SK-N-SH (cell line): ENCODE results near the gene URAD. TPM values are rescaled to one million over a fixed set of nuclear protein-coding genes. Genes with fewer than 3 reads are reported as not detected.

Experiments used
- CTCF ChIA-PET: fragments of 300-600, 350-600 bp; formaldehyde crosslinking; extraction: SDS; loops from one replicate; lab custom pipeline; 2021; lab: Yijun Ruan, JAX
- POLR2A ChIA-PET: fragments of 350-600 bp; sonication (Branson Sonifier 250); formaldehyde crosslinking; extraction: SDS; loops from one replicate; lab custom pipeline; 2020; ENCODE audit warnings: antibody characterized with exemption, inconsistent platforms; lab: Yijun Ruan, JAX
- DNase-seq: peaks from one replicate; pipeline ENCODE4 v3.0.0; 2012
- H2AFZ ChIP-seq: fragments of 200-600 bp; sonication (generic); 2 replicates; pipeline ENCODE4 v1.8.1; 2016; ENCODE audit warnings: antibody characterized with exemption, mild to moderate bottlenecking, low read depth
- H3F3A ChIP-seq: fragments of 200-600 bp; sonication (generic); replicated peaks from 2 replicates; pipeline ENCODE3; 2016; ENCODE audit warnings: antibody characterized with exemption, mild to moderate bottlenecking; ENCODE audit not compliant: insufficient read depth
- H3K27ac ChIP-seq, 2 experiments: fragments of 200-500 bp in 1 of 2; fragments of 200-600 bp in 1 of 2; sonication (Bioruptor generic) in 1 of 2; sonication (generic), shearing (Covaris generic) in 1 of 2; 2 replicates each; pipeline versions ENCODE4 v1.5.1 to v1.6.1; 2014 to 2016; ENCODE audit warnings: low read depth in 2 of 2, inconsistent platforms in 1 of 2, low read length in 1 of 2, mild to moderate bottlenecking in 1 of 2, mixed read lengths in 1 of 2
- H3K27me3 ChIP-seq: fragments of 200-600 bp; sonication (generic), shearing (Covaris generic); 2 replicates; pipeline ENCODE4 v1.6.1; 2016; ENCODE audit warnings: mixed run types; ENCODE audit not compliant: insufficient read depth
- H3K36me3 ChIP-seq, 2 experiments: fragments of 200-500 bp in 1 of 2; fragments of 200-600 bp in 1 of 2; sonication (Bioruptor generic) in 1 of 2; sonication (generic) in 1 of 2; replicated peaks in 1 of 2; 2 replicates each; pipeline versions ENCODE3 to v1.5.1; 2014 to 2016; ENCODE audit warnings: low read length in 1 of 2, mild to moderate bottlenecking in 1 of 2; ENCODE audit not compliant: insufficient read depth in 2 of 2, control insufficient read depth in 1 of 2
- H3K4me1 ChIP-seq, 2 experiments: fragments of 200-500 bp in 1 of 2; fragments of 200-600 bp in 1 of 2; sonication (Bioruptor generic) in 1 of 2; sonication (generic), shearing (Covaris generic) in 1 of 2; 2 replicates each; pipeline versions ENCODE4 v1.5.1 to v1.6.1; 2014 to 2016; ENCODE audit warnings: low read depth in 1 of 2, low read length in 1 of 2, mixed run types in 1 of 2; ENCODE audit not compliant: insufficient read depth in 2 of 2, control insufficient read depth in 1 of 2
- H3K4me2 ChIP-seq: fragments of 200-600 bp; sonication (generic), shearing (Covaris generic); 2 replicates; pipeline ENCODE4 v1.6.1; 2017; ENCODE audit warnings: mixed run types
- H3K4me3 ChIP-seq, 2 experiments: fragments of 200-500 bp in 1 of 2; fragments of 200-600 bp in 1 of 2; sonication (Bioruptor generic) in 1 of 2; sonication (generic), shearing (Covaris generic) in 1 of 2; 2 replicates each; pipeline versions ENCODE4 v1.5.1 to v1.8.1; 2014 to 2016; ENCODE audit warnings: low read depth in 2 of 2, inconsistent platforms in 1 of 2, low read length in 1 of 2, mild to moderate bottlenecking in 1 of 2, mixed read lengths in 1 of 2, moderate library complexity in 1 of 2
- H3K79me2 ChIP-seq: fragments of 200-600 bp; sonication (generic); 2 replicates; pipeline ENCODE4 v1.8.1; 2017; ENCODE audit warnings: mild to moderate bottlenecking; ENCODE audit not compliant: insufficient read depth
- H3K9ac ChIP-seq: fragments of 200-600 bp; sonication (generic); 2 replicates; pipeline ENCODE4 v1.6.1; 2017; ENCODE audit warnings: mixed run types
- H3K9me2 ChIP-seq: fragments of 200-600 bp; sonication (generic); 2 replicates; pipeline ENCODE4 v1.6.1; 2017; ENCODE audit warnings: mixed run types
- H3K9me3 ChIP-seq: fragments of 200-600 bp; sonication (generic); 2 replicates; pipeline ENCODE4 v1.6.1; 2017; ENCODE audit warnings: mixed run types, mild to moderate bottlenecking, moderate library complexity
- H4K20me1 ChIP-seq: fragments of 200-600 bp; sonication (generic); 2 replicates; pipeline ENCODE4 v1.6.1; 2017; ENCODE audit warnings: mild to moderate bottlenecking, mixed run types; ENCODE audit not compliant: insufficient read depth
- CTCF ChIP-seq: fragments of 200-600 bp; sonication (generic); IDR thresholded peaks from 2 replicates; pipeline ENCODE4 v1.6.1; 2017; ENCODE audit warnings: antibody characterized with exemption, mild to moderate bottlenecking, moderate library complexity
- ELF1 ChIP-seq: IDR thresholded peaks from 2 replicates; pipeline ENCODE4 v1.4.0; 2012
- EP300 ChIP-seq, 2 experiments: IDR thresholded peaks; 2 replicates each; pipeline versions ENCODE4 v1.4.0 to v1.6.1; 2012; ENCODE audit warnings: borderline replicate concordance in 1 of 2, low read depth in 1 of 2, low read length in 1 of 2
- EZH2phosphoT487 ChIP-seq: fragments of 200-600 bp; sonication (generic); IDR thresholded peaks from 2 replicates; pipeline ENCODE4 v1.6.1; 2017; ENCODE audit warnings: low read depth, mixed run types, mild to moderate bottlenecking, antibody characterized with exemption, moderate library complexity, borderline replicate concordance
- FOSL2 ChIP-seq: IDR thresholded peaks from 2 replicates; pipeline ENCODE4 v1.4.0; 2012; ENCODE audit warnings: low read depth, mild to moderate bottlenecking, moderate library complexity, borderline replicate concordance
- FOXJ3 ChIP-seq: sonication (generic); formaldehyde crosslinking; IDR thresholded peaks from 2 replicates; pipeline ENCODE4 v1.5.1; 2020; ENCODE audit warnings: mild to moderate bottlenecking, missing genetic modification reagents
- IRF3 ChIP-seq: fragments of 150-350 bp; IDR thresholded peaks from 2 replicates; pipeline ENCODE4 v1.6.1; 2016; ENCODE audit warnings: mild to moderate bottlenecking, low read depth, low read length
- JUND ChIP-seq: IDR thresholded peaks from 2 replicates; pipeline ENCODE4 v1.4.0; 2012
- MAX ChIP-seq: IDR thresholded peaks from 2 replicates; pipeline ENCODE4 v1.4.0; 2012; ENCODE audit warnings: low read depth
- NFIC ChIP-seq: IDR thresholded peaks from 2 replicates; pipeline ENCODE4 v1.4.0; 2012; ENCODE audit warnings: borderline replicate concordance
- NRF1 ChIP-seq: IDR thresholded peaks from 2 replicates; pipeline ENCODE4 v1.6.1; 2012; ENCODE audit warnings: low read depth, mild to moderate bottlenecking, low read length
- PBX3 ChIP-seq: IDR thresholded peaks from 2 replicates; pipeline ENCODE4; 2012
- RAD21 ChIP-seq: IDR thresholded peaks from 2 replicates; pipeline ENCODE4 v1.6.1; 2012; ENCODE audit warnings: mild to moderate bottlenecking, low read length
- RFX5 ChIP-seq: IDR thresholded peaks from 2 replicates; pipeline ENCODE4 v1.6.1; 2012; ENCODE audit warnings: mild to moderate bottlenecking, improper control_type of control experiment, low read length
- SIN3A ChIP-seq: IDR thresholded peaks from 2 replicates; pipeline ENCODE4 v1.6.1; 2012; ENCODE audit warnings: low read depth, mild to moderate bottlenecking, low read length, moderate library complexity, borderline replicate concordance
- TAF1 ChIP-seq: IDR thresholded peaks from 2 replicates; pipeline ENCODE4 v1.6.1; 2012; ENCODE audit warnings: low read depth, mild to moderate bottlenecking, low read length, moderate library complexity, borderline replicate concordance
- TCF12 ChIP-seq: IDR thresholded peaks from 2 replicates; pipeline ENCODE4 v1.4.0; 2012
- USF2 ChIP-seq: fragments of 150-350 bp; IDR thresholded peaks from 2 replicates; pipeline ENCODE4 v1.6.1; 2017; ENCODE audit warnings: antibody characterized with exemption, low read length, low read depth, borderline replicate concordance
- WGBS: methylation state at CpG from one replicate; pipeline ENCODE4 v1.1.6; 2017; ENCODE audit warnings: low lambda C conversion rate; 5-methylcytosine and 5-hydroxymethylcytosine counted together
- polyA plus RNA-seq, 3 experiments: library from polyadenylated mRNA; depleted of rRNA; stranded (reverse); fragments of >200 nt; gene quantifications; 2 replicates each; pipeline ENCODE4 v1.2.3, GENCODE V29; 2012

Gene URAD
- polyA plus RNA-seq, 1 of the 3 experiments (the other 2 are of a cell fraction), result not detected

GRCh38 chr13:28002886-28003698 is 14.6 kb upstream of the URAD start:
- H3K9me3 ChIP-seq, result no peaks in the 10 kb centered on the region
- no peak overlapping the region for H3K9ac ChIP-seq
- WGBS, result 10% methylated on average over 6 of the region's 6 CpGs
- H3K79me2 ChIP-seq, result no peaks in the 10 kb centered on the region
- H3K27me3 ChIP-seq, result peaks cover 29% of the 10 kb centered on the region
- no peaks in the 10 kb centered on the region for H3K4me1 ChIP-seq
- POLR2A ChIA-PET, result no interaction called here
- peaks cover 3% of the 10 kb centered on the region for H3F3A ChIP-seq
- no peak overlapping the region for H3K4me3 ChIP-seq
- no peaks in the 10 kb centered on the region for H3K9me2 ChIP-seq
- DNase-seq, result no peak
- no peaks in the 10 kb centered on the region for H4K20me1 ChIP-seq
- TF ChIP-seq EZH2phosphoT487, result no peak
- TF ChIP-seq ELF1, result no peak
- no peak for TF ChIP-seq PBX3
- no peak for TF ChIP-seq TAF1
- no peak for TF ChIP-seq USF2
- TF ChIP-seq SIN3A, result no peak
- no peak for TF ChIP-seq TCF12
- no peak for TF ChIP-seq MAX
- no peak for TF ChIP-seq RFX5
- TF ChIP-seq IRF3, result no peak
- TF ChIP-seq FOSL2, result no peak
- TF ChIP-seq FOXJ3, result no peak
- TF ChIP-seq NFIC, result no peak
- TF ChIP-seq JUND, result no peak
- TF ChIP-seq RAD21, result no peak
- TF ChIP-seq NRF1, result no peak
- TF ChIP-seq CTCF, result no peak
- TF ChIP-seq EP300 (IDR thresholded peaks at IDR 0.05; ENCODE audit: borderline replicate concordance in 1 of 2, low read depth in 1 of 2, low read length in 1 of 2), result no peak
- TF ChIP-seq, all 33 proteins: peak for 0
- H3K4me2 ChIP-seq, result no peak overlapping the region
- H3K36me3 ChIP-seq, result no peaks in the 10 kb centered on the region
- CTCF ChIA-PET, result interaction anchor here (1.3 to 3.0 kb wide), 3 partner anchors 19 to 177 kb away, joined by 3 to 8 read pairs (median 4); no protein-coding TSS in a partner anchor
- no peak overlapping the region for H3K27ac ChIP-seq
- no peak overlapping the region for H2AFZ ChIP-seq
